SK-N-MC (cell line): ENCODE measurements around the gene MTM1.

ENCODE experiments used
- DNase-seq: peaks from one replicate; pipeline ENCODE4 v3.0.0-alpha.2; 2011; ENCODE audit warnings: low read depth, low spot score
- H3K27ac ChIP-seq: fragments of 200-600 bp; sonication (generic); 2 replicates; pipeline ENCODE4 v1.5.1; 2016; ENCODE audit warnings: mixed run types
- H3K36me3 ChIP-seq: fragments of 200-600 bp; sonication (generic); 2 replicates; pipeline ENCODE4 v1.6.1; 2017; ENCODE audit warnings: antibody characterized with exemption, low read length, mixed read lengths; ENCODE audit not compliant: insufficient read depth
- H3K4me3 ChIP-seq: fragments of 200-600 bp; sonication (generic); 2 replicates; pipeline ENCODE4 v1.5.1; 2016
- H3K9ac ChIP-seq: fragments of 200-600 bp; sonication (generic); 2 replicates; pipeline ENCODE4 v1.8.0; 2017; ENCODE audit warnings: mixed run types, mixed read lengths; ENCODE audit not compliant: insufficient read length
- H3K9me3 ChIP-seq: fragments of 200-600 bp; sonication (generic); 2 replicates; pipeline ENCODE4 v1.6.1; 2017; ENCODE audit warnings: low read depth, mild to moderate bottlenecking, antibody characterized with exemption, low read length, moderate library complexity, mixed read lengths
- EZH2 ChIP-seq: fragments of 200-600 bp; sonication (generic); IDR thresholded peaks from one replicate; pipeline ENCODE4 v1.6.1; 2017; ENCODE audit warnings: antibody characterized with exemption
- FOXP2 ChIP-seq: optimal IDR thresholded peaks from 2 replicates; pipeline ENCODE3; 2011; ENCODE audit warnings: mild to moderate bottlenecking, moderate library complexity; ENCODE audit not compliant: insufficient read depth; ENCODE audit errors: extremely low read length, control extremely low read depth
- POLR2AphosphoS5 ChIP-seq: IDR thresholded peaks from 2 replicates; pipeline ENCODE4 v1.6.1; 2012; ENCODE audit warnings: mild to moderate bottlenecking, low read depth, low read length, borderline replicate concordance

MTM1 gene

DNA sequence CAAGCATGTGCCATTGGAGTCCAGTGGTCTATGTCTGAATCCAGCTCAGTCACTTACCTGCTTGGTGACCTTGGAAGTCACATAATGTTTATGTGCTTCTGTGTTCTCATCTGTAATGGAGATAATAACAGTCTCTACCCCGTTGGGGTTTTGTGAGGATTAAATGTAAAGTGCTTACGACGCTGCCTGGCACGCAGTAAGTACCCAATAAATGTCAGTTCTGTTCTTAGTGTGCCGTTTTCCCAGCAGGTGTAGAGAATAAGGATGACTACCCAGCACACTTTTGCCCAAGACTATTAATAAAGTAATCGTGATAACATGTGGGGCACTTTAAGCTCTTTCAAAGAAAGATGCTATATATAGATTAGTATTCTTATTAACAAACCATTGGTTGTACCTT, 56.7 kb downstream of the MTM1 start:
- Histone ChIP-seq H3K27ac (no peak overlapping the region), H3K9ac (no peak overlapping the region), H3K9me3 (no peaks in the 10 kb centered on the region), H3K36me3 (no peaks in the 10 kb centered on the region), H3K4me3 (no peak overlapping the region)
- TF ChIP-seq FOXP2 (no peak), EZH2 (no peak), POLR2AphosphoS5 (no peak)
- no peak for DNase-seq

DNA sequence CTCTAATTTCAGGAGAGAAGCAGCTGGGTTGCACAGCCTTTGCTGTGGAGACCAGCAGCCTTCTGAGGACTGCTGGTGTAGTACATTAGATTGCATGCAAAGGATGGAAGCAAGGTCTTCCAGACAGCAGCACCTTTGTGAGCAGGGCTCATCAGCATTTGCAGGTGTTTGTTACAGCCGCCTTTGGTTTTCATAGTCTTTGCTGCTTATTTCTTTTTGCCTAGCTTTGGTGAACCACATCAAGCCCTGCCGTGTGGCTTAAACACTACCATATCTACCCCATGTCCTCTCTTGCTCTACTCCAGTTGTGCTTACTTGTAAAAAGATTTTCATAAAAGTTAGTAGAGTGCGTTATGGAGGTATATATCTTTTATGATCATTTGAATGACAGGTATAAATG, 57.5 kb downstream of the MTM1 start:
- DNase-seq, result no peak
- H3K27ac ChIP-seq, result no peak overlapping the region
- no peak overlapping the region for H3K9ac ChIP-seq
- no peaks in the 10 kb centered on the region for H3K36me3 ChIP-seq
- H3K9me3 ChIP-seq, result no peaks in the 10 kb centered on the region
- TF ChIP-seq FOXP2 (no peak), EZH2 (no peak), POLR2AphosphoS5 (no peak)
- no peak overlapping the region for H3K4me3 ChIP-seq

DNA sequence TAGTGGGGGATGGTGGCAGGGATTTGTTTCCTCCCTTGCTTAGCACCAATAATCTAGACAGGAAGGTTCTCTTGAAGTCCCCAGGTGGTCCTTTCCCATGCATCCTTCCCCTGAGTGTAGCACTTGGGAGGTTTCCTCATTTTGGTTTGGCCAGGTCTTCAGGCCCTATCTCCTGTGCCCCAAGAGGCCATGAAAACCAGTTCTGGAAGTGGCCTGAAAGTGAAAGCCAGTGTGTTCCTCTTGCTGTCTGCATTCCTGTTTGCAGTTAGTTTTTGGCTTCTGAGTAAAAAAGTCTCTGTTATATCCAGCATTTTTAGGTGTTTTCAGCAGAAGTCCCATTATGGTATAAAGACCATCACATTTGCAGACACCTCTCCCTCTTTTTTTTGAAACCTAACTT, 59.5 kb downstream of the MTM1 start:
- H3K9me3 ChIP-seq, result no peaks in the 10 kb centered on the region
- no peak overlapping the region for H3K9ac ChIP-seq
- H3K36me3 ChIP-seq, result no peaks in the 10 kb centered on the region
- no peak for TF ChIP-seq POLR2AphosphoS5
- no peak for TF ChIP-seq EZH2
- no peak for TF ChIP-seq FOXP2
- no peak for DNase-seq
- no peak overlapping the region for H3K27ac ChIP-seq
- H3K4me3 ChIP-seq, result no peak overlapping the region

DNA sequence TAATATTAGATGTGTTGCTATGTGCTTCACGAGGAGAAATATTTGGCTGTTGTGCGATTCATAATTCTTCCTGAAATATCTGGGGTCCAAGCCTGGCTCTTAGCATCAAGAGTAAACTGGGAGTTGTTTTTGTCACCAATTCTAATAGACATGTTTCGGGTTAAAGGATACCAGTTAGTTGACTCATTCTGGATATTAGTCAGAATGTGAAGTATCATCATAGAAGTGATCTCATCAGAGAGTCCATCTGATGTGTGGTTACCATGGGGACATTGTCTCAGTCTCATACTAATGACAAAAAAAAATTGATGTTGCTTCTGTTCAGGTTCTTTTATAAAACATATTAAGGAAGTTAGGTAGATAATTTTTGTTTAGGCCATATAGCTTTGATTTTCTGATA, 67.5 kb downstream of the MTM1 start:
- no peaks in the 10 kb centered on the region for H3K9me3 ChIP-seq
- H3K4me3 ChIP-seq, result no peak overlapping the region
- no peak overlapping the region for H3K27ac ChIP-seq
- no peak for TF ChIP-seq POLR2AphosphoS5
- TF ChIP-seq EZH2, result no peak
- TF ChIP-seq FOXP2, result no peak
- no peak for DNase-seq
- no peaks in the 10 kb centered on the region for H3K36me3 ChIP-seq
- H3K9ac ChIP-seq, result no peak overlapping the region

DNA sequence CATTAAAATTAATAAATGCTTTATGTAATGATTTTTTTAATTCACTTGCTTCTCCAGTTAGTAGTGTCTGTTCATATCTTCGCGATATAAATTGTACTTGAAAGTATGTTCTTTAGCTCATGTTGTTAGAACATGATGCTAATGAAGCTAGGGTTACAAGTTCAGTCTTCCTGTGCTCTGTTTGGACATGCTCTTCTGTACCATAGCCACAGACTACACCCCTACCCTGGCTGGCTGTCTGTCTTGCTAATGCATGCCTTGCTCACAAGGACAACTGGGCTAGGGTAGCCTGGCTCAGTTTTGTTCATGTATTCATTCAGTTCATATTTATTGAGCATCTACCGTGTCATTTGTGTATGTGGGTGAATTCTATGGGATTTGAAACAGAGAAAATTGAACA, 74.0 kb downstream of the MTM1 start:
- Histone ChIP-seq H3K9ac (no peak overlapping the region), H3K36me3 (no peaks in the 10 kb centered on the region), H3K9me3 (no peaks in the 10 kb centered on the region), H3K27ac (no peak overlapping the region), H3K4me3 (no peak overlapping the region)
- TF ChIP-seq POLR2AphosphoS5, result no peak
- TF ChIP-seq EZH2, result no peak
- no peak for TF ChIP-seq FOXP2
- no peak for DNase-seq

DNA sequence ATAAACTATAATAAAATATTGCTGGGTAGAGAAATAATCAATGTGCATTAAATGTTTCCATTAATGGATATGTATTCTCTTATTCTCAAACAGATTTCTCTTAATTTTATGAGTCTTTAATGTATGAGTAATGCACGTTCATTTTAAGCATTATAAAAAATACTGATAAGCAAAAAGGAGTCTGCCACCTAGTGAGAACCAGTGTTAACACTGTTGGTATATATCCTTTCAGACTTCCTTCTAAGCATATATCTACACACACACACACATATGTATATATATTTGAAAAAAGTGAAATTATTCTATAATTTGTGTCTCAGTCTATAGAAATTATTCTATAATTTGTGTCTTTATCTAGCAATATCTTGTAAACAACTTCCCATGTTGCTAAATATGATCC, 74.8 kb downstream of the MTM1 start:
- TF ChIP-seq FOXP2 (no peak), POLR2AphosphoS5 (no peak), EZH2 (no peak)
- DNase-seq, result no peak
- H3K36me3 ChIP-seq, result no peaks in the 10 kb centered on the region
- H3K4me3 ChIP-seq, result no peak overlapping the region
- H3K9me3 ChIP-seq, result no peaks in the 10 kb centered on the region
- no peak overlapping the region for H3K27ac ChIP-seq
- no peak overlapping the region for H3K9ac ChIP-seq

DNA sequence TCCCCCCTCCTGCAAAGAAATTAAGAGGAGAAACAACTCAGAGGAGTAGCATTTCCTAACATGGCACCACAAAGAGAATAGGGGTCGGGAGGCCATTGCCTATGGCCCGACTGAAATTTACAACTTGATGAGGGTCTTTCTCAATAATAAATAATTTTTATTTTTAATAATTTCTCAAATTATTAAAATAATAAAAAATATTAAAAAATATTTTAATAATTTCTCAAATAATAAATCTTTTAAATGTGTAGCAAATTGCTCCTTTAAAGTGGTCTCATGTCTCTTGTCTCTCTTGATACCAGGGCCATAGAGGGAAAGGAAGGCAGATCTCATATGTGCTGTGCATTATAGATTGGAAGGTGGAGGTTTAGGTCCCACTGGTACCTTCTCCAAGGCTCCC, 75.5 kb downstream of the MTM1 start:
- TF ChIP-seq EZH2, result no peak
- no peak for TF ChIP-seq POLR2AphosphoS5
- TF ChIP-seq FOXP2, result no peak
- no peaks in the 10 kb centered on the region for H3K9me3 ChIP-seq
- H3K4me3 ChIP-seq, result no peak overlapping the region
- no peak overlapping the region for H3K27ac ChIP-seq
- no peaks in the 10 kb centered on the region for H3K36me3 ChIP-seq
- no peak overlapping the region for H3K9ac ChIP-seq
- DNase-seq, result no peak

DNA sequence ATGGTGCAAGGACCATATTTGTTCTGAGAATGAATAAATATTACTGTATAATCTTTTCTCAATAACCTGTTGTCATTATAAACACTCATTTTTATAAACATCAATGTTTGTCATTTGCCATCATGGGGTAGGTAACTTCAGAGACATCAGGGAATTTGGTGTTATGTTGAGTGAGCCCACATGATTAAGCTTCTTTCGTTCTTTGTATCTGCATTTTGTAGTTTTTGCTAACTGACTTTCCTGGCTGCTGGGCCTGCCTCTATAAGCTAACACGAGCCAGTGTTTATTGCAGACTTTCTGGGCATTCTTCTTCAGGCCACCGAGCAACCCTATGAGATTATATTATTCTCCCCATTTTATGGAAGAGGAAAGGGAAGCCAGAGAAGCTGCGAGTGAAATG, 76.0 kb downstream of the MTM1 start:
- DNase-seq, result no peak
- TF ChIP-seq POLR2AphosphoS5 (no peak), EZH2 (no peak), FOXP2 (no peak)
- no peak overlapping the region for H3K9ac ChIP-seq
- H3K36me3 ChIP-seq, result no peaks in the 10 kb centered on the region
- no peak overlapping the region for H3K27ac ChIP-seq
- H3K9me3 ChIP-seq, result no peaks in the 10 kb centered on the region
- no peak overlapping the region for H3K4me3 ChIP-seq

DNA sequence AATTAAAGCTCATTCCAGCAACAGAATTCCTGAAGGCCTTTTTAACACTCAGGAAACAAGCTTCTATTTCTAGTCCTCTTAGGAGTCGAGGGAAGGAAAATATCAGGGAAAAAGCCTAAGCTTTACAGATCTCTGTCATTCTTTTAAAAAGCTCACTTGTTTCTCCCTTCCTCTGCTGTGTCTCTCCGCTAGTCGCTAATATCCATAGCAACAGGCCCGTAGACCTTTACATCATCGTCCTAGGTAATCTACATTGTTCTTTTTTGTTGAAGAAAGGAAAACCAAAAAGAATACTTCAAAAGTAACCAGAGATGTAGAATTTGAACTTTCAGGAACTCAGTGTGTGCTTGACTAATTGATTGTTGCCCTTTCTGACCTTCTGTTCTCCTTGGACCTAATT, 78.9 kb downstream of the MTM1 start:
- no peaks in the 10 kb centered on the region for H3K36me3 ChIP-seq
- no peak overlapping the region for H3K27ac ChIP-seq
- DNase-seq, result no peak
- H3K4me3 ChIP-seq, result no peak overlapping the region
- no peaks in the 10 kb centered on the region for H3K9me3 ChIP-seq
- TF ChIP-seq FOXP2, result no peak
- TF ChIP-seq POLR2AphosphoS5, result no peak
- TF ChIP-seq EZH2, result no peak
- H3K9ac ChIP-seq, result no peak overlapping the region
